Skeletal muscle satellite cell (primary cell): ENCODE data around the gene STON2.
"Not testable (repeated sequence)": the region's sequence is repeated elsewhere in the genome, so short reads cannot be mapped to it uniquely, and the experiment has no call there.

ENCODE experiments used
- H3K27me3 ChIP-seq: 2 replicates; pipeline ENCODE4 v1.7.0; 2013; ENCODE audit warnings: low read length; ENCODE audit not compliant: control insufficient read depth, insufficient read depth
- H3K36me3 ChIP-seq: 2 replicates; pipeline ENCODE4 v1.7.0; 2013; ENCODE audit warnings: mild to moderate bottlenecking, control low read depth, low read length; ENCODE audit not compliant: insufficient read depth
- H3K4me1 ChIP-seq: 2 replicates; pipeline ENCODE4 v1.7.0; 2013; ENCODE audit warnings: low read length; ENCODE audit not compliant: control insufficient read depth, insufficient read depth
- H3K4me2 ChIP-seq: 2 replicates; pipeline ENCODE4 v1.7.0; 2013; ENCODE audit warnings: mild to moderate bottlenecking, low read length
- H3K4me3 ChIP-seq: 2 replicates; pipeline ENCODE4 v1.7.0; 2013; ENCODE audit warnings: low read length
- H3K9ac ChIP-seq: 2 replicates; pipeline ENCODE4 v1.7.0; 2013; ENCODE audit warnings: mild to moderate bottlenecking, low read depth, low read length, moderate library complexity
- H3K9me3 ChIP-seq: replicated peaks from 2 replicates; pipeline ENCODE4 v1.7.0; 2013; ENCODE audit warnings: mild to moderate bottlenecking, control low read depth, low read length

Gene STON2

GRCh38 chr14:81252278-81252677 is 147.8 kb downstream of the STON2 start:
- Histone ChIP-seq H3K27me3 (no peaks in the 10 kb centered on the region), H3K4me2 (no peak overlapping the region), H3K9ac (no peak overlapping the region), H3K9me3 (no peaks in the 10 kb centered on the region), H3K36me3 (no peaks in the 10 kb centered on the region), H3K4me1 (peaks cover 6% of the 10 kb centered on the region), H3K4me3 (no peak overlapping the region)

- H3K4me2 ChIP-seq: peak overlapping the region; percentile 50
- H3K4me3 ChIP-seq: no peak overlapping the region
- peak overlapping the region; percentile 46 for H3K9ac ChIP-seq
- H3K9me3 ChIP-seq: no peaks in the 10 kb centered on the region
- no peaks in the 10 kb centered on the region for H3K36me3 ChIP-seq
- peaks cover 20% of the 10 kb centered on the region for H3K4me1 ChIP-seq
- no peaks in the 10 kb centered on the region for H3K27me3 ChIP-seq
Measured at GRCh38 chr14:81247271-81247766, 152.8 kb downstream of the STON2 start.

- Histone ChIP-seq H3K4me3 (peak overlapping the region; percentile 21), H3K4me1 (peaks cover 20% of the 10 kb centered on the region), H3K4me2 (peak overlapping the region; percentile 50), H3K9me3 (no peaks in the 10 kb centered on the region), H3K27me3 (no peaks in the 10 kb centered on the region), H3K9ac (peak overlapping the region; percentile 46), H3K36me3 (no peaks in the 10 kb centered on the region)
Measured at GRCh38 chr14:81246461-81247270, 153.5 kb downstream of the STON2 start.

GRCh38 chr14:81245771-81246170 is 154.4 kb downstream of the STON2 start:
- no peaks in the 10 kb centered on the region for H3K9me3 ChIP-seq
- peaks cover 20% of the 10 kb centered on the region for H3K4me1 ChIP-seq
- no peak overlapping the region for H3K9ac ChIP-seq
- no peak overlapping the region for H3K4me3 ChIP-seq
- H3K4me2 ChIP-seq: no peak overlapping the region
- no peaks in the 10 kb centered on the region for H3K27me3 ChIP-seq
- H3K36me3 ChIP-seq: no peaks in the 10 kb centered on the region

- not testable (repeated sequence) for H3K27me3 ChIP-seq, H3K4me3 ChIP-seq, H3K9ac ChIP-seq, H3K4me2 ChIP-seq, H3K9me3 ChIP-seq, H3K36me3 ChIP-seq
- H3K4me1 ChIP-seq: peaks cover 20% of the 10 kb centered on the region
Measured at GRCh38 chr14:81244431-81244830, 155.7 kb downstream of the STON2 start.

- H3K27me3 ChIP-seq: peaks cover 7% of the 10 kb centered on the region
- H3K36me3 ChIP-seq: no peaks in the 10 kb centered on the region
- no peak overlapping the region for H3K9ac ChIP-seq
- H3K4me2 ChIP-seq: no peak overlapping the region
- no peak overlapping the region for H3K4me3 ChIP-seq
- H3K9me3 ChIP-seq: no peaks in the 10 kb centered on the region
- peaks cover 20% of the 10 kb centered on the region for H3K4me1 ChIP-seq
Measured at GRCh38 chr14:81243499-81243898, 156.6 kb downstream of the STON2 start.

- H3K4me2 ChIP-seq, H3K36me3 ChIP-seq, H3K9me3 ChIP-seq, H3K4me3 ChIP-seq, H3K9ac ChIP-seq, H3K4me1 ChIP-seq: not testable (repeated sequence)
- H3K27me3 ChIP-seq: peaks cover 11% of the 10 kb centered on the region
Measured at GRCh38 chr14:81236849-81237248, 163.3 kb downstream of the STON2 start.

GRCh38 chr14:81236138-81236537 is 164.0 kb downstream of the STON2 start:
- H3K9ac ChIP-seq: no peak overlapping the region
- H3K36me3 ChIP-seq: no peaks in the 10 kb centered on the region
- no peak overlapping the region for H3K4me3 ChIP-seq
- peaks cover 11% of the 10 kb centered on the region for H3K27me3 ChIP-seq
- H3K4me1 ChIP-seq: peaks cover 7% of the 10 kb centered on the region
- H3K4me2 ChIP-seq: no peak overlapping the region
- no peaks in the 10 kb centered on the region for H3K9me3 ChIP-seq

- Histone ChIP-seq H3K9ac (no peak overlapping the region), H3K4me3 (no peak overlapping the region), H3K27me3 (peaks cover 6% of the 10 kb centered on the region), H3K4me1 (peaks cover 7% of the 10 kb centered on the region), H3K36me3 (no peaks in the 10 kb centered on the region), H3K4me2 (no peak overlapping the region), H3K9me3 (no peaks in the 10 kb centered on the region)
Measured at GRCh38 chr14:81235096-81235495, 165.0 kb downstream of the STON2 start.

- H3K36me3 ChIP-seq: no peaks in the 10 kb centered on the region
- H3K9ac ChIP-seq: no peak overlapping the region
- H3K4me1 ChIP-seq: peaks cover 7% of the 10 kb centered on the region
- peaks cover 5% of the 10 kb centered on the region for H3K27me3 ChIP-seq
- H3K4me3 ChIP-seq: no peak overlapping the region
- H3K9me3 ChIP-seq: no peaks in the 10 kb centered on the region
- no peak overlapping the region for H3K4me2 ChIP-seq
Measured at GRCh38 chr14:81234278-81234677, 165.8 kb downstream of the STON2 start.

- Histone ChIP-seq H3K4me2 (no peak overlapping the region), H3K4me1 (peaks cover 7% of the 10 kb centered on the region), H3K36me3 (no peaks in the 10 kb centered on the region), H3K27me3 (peaks cover 4% of the 10 kb centered on the region), H3K9ac (no peak overlapping the region), H3K4me3 (no peak overlapping the region), H3K9me3 (no peaks in the 10 kb centered on the region)
Measured at GRCh38 chr14:81233615-81234014, 166.5 kb downstream of the STON2 start.

- Histone ChIP-seq H3K27me3 (no peaks in the 10 kb centered on the region), H3K4me3 (no peak overlapping the region), H3K9me3 (no peaks in the 10 kb centered on the region), H3K4me2 (no peak overlapping the region), H3K9ac (no peak overlapping the region), H3K4me1 (peaks cover 7% of the 10 kb centered on the region), H3K36me3 (no peaks in the 10 kb centered on the region)
Measured at GRCh38 chr14:81231540-81231939, 168.6 kb downstream of the STON2 start.
